Prostate gland (tissue), 2 donors: Measurements from ENCODE around the gene LAD1.

Source experiments
- POLR2A ChIP-seq: fragments of 450-650 bp; IDR thresholded peaks from one replicate; pipeline ENCODE4 v1.6.1; 2016; ENCODE audit warnings: antibody characterized with exemption, mild to moderate bottlenecking
- TF ChIP-seq, protein P1 (sequence below), 4 experiments: fragments of 200-600 bp in 2 of 4; fragments of 450-650 bp in 2 of 4; sonication (generic) in 2 of 4; IDR thresholded peaks; 1 replicate in 3 of 4; 2 replicates in 1 of 4; pipeline ENCODE4 v1.5.1; 2016 to 2019; ENCODE audit warnings: antibody characterized with exemption in 4 of 4, mild to moderate bottlenecking in 2 of 4, moderate library complexity in 2 of 4

DNA sequence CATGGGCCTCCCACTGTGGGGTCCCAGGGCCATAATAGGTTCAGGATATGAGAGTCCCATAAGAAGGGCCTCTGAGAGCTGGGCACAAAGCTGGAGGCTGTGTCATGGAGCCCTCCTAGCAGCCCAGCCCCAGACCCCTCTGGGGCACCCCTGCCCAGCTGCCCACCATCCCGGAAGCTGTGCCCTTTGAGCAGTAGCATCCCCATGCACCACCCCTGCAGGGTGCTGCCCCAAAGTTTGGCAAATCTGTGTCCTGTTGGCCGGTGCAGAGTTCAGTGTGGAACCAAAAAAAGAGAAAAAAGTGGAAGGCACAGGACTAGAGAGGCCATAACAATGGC lies 39.3 kb downstream of the LAD1 start:
- TF ChIP-seq, protein P1, sequence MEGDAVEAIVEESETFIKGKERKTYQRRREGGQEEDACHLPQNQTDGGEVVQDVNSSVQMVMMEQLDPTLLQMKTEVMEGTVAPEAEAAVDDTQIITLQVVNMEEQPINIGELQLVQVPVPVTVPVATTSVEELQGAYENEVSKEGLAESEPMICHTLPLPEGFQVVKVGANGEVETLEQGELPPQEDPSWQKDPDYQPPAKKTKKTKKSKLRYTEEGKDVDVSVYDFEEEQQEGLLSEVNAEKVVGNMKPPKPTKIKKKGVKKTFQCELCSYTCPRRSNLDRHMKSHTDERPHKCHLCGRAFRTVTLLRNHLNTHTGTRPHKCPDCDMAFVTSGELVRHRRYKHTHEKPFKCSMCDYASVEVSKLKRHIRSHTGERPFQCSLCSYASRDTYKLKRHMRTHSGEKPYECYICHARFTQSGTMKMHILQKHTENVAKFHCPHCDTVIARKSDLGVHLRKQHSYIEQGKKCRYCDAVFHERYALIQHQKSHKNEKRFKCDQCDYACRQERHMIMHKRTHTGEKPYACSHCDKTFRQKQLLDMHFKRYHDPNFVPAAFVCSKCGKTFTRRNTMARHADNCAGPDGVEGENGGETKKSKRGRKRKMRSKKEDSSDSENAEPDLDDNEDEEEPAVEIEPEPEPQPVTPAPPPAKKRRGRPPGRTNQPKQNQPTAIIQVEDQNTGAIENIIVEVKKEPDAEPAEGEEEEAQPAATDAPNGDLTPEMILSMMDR (IDR thresholded peaks at IDR 0.05): no peak
- no peak for TF ChIP-seq POLR2A
